Astrocyte (in vitro differentiated cells and primary cell): ENCODE measurements around the gene FAM110A. TPM values are rescaled to one million over a fixed set of nuclear protein-coding genes. Genes with fewer than 3 reads are reported as not detected.
A peak's percentile ranks its signal among the peaks of the same experiment; 100 is the strongest.

Source experiments
- DNase-seq: peaks from one replicate; pipeline ENCODE4 v3.0.0-alpha.2; 2010; ENCODE audit warnings: low read depth
- FAIRE-seq: peaks from 2 replicates; lab custom pipeline; 2011; peaks lifted over from hg19 to GRCh38; lab: Jason Lieb, UNC
- H2AFZ ChIP-seq: 2 replicates; pipeline ENCODE4 v1.6.0; 2012; ENCODE audit warnings: low read depth, low read length, inconsistent platforms
- H3K27ac ChIP-seq: 2 replicates; pipeline ENCODE4 v1.5.1; 2011; ENCODE audit warnings: low read depth, low read length, inconsistent platforms
- H3K27me3 ChIP-seq: 2 replicates; pipeline ENCODE4 v1.6.0; 2011; ENCODE audit warnings: low read length, inconsistent platforms; ENCODE audit not compliant: insufficient read depth
- H3K36me3 ChIP-seq: 2 replicates; pipeline ENCODE4 v1.5.1; 2011; ENCODE audit warnings: low read length, inconsistent platforms; ENCODE audit not compliant: insufficient read depth
- H3K4me1 ChIP-seq: 2 replicates; pipeline ENCODE4 v1.5.1; 2011; ENCODE audit warnings: low read length, inconsistent platforms; ENCODE audit not compliant: insufficient read depth
- H3K4me2 ChIP-seq: 2 replicates; pipeline ENCODE4 v1.6.0; 2012; ENCODE audit warnings: low read length, inconsistent platforms
- H3K4me3 ChIP-seq: 2 replicates; pipeline ENCODE4 v1.5.1; 2011; ENCODE audit warnings: low read depth, mild to moderate bottlenecking, low read length, inconsistent platforms; ENCODE audit not compliant: insufficient read depth
- H3K79me2 ChIP-seq: 2 replicates; pipeline ENCODE4 v1.6.0; 2012; ENCODE audit warnings: mild to moderate bottlenecking, low read length, inconsistent platforms; ENCODE audit not compliant: insufficient read depth
- H3K9ac ChIP-seq: 2 replicates; pipeline ENCODE4 v1.6.0; 2012; ENCODE audit warnings: mild to moderate bottlenecking, low read length, inconsistent platforms
- H3K9me3 ChIP-seq: 2 replicates; pipeline ENCODE4 v1.5.1; 2012; ENCODE audit warnings: low read depth, mild to moderate bottlenecking, low read length, inconsistent platforms; ENCODE audit not compliant: insufficient read depth
- H4K20me1 ChIP-seq: 2 replicates; pipeline ENCODE4 v1.6.0; 2012; ENCODE audit warnings: low read length, inconsistent platforms; ENCODE audit not compliant: insufficient read depth
- H3K27ac Mint-ChIP-seq: one replicate; pipeline ENCODE4 v1.8.0; 2021; ENCODE audit warnings: mild to moderate bottlenecking, mixed read lengths; ENCODE audit not compliant: unreplicated experiment
- H3K27me3 Mint-ChIP-seq: one replicate; pipeline ENCODE4 v1.8.0; 2021; ENCODE audit warnings: low read depth, mixed read lengths; ENCODE audit not compliant: unreplicated experiment
- H3K36me3 Mint-ChIP-seq: one replicate; pipeline ENCODE4 v1.8.0; 2021; ENCODE audit warnings: low read depth, mixed read lengths; ENCODE audit not compliant: unreplicated experiment
- H3K4me1 Mint-ChIP-seq: one replicate; pipeline ENCODE4 v1.8.0; 2021; ENCODE audit warnings: low read depth, mixed read lengths; ENCODE audit not compliant: unreplicated experiment
- H3K4me3 Mint-ChIP-seq: one replicate; pipeline ENCODE4 v1.8.0; 2021; ENCODE audit warnings: mild to moderate bottlenecking, moderate library complexity, mixed read lengths; ENCODE audit not compliant: unreplicated experiment
- H3K9me3 Mint-ChIP-seq: one replicate; pipeline ENCODE4 v1.8.0; 2021; ENCODE audit warnings: mild to moderate bottlenecking, mixed read lengths; ENCODE audit not compliant: unreplicated experiment
- EZH2 ChIP-seq: IDR thresholded peaks from 2 replicates; pipeline ENCODE4 v1.6.1; 2012; ENCODE audit warnings: mild to moderate bottlenecking, low read length, inconsistent platforms; ENCODE audit not compliant: insufficient read depth
- total RNA-seq: library from RNA; stranded (reverse); gene quantifications from 2 replicates; pipeline ENCODE4 v1.2.1, GENCODE V29; 2021
- TF ChIP-seq, protein P1 (sequence below): IDR thresholded peaks from 2 replicates; pipeline ENCODE4 v1.5.1; 2011; ENCODE audit warnings: low read depth, mild to moderate bottlenecking, inconsistent platforms, low read length, moderate library complexity; ENCODE audit not compliant: insufficient read depth

FAM110A gene
- total RNA-seq, 1 donor from 2014 or later = 1.4 TPM

DNA sequence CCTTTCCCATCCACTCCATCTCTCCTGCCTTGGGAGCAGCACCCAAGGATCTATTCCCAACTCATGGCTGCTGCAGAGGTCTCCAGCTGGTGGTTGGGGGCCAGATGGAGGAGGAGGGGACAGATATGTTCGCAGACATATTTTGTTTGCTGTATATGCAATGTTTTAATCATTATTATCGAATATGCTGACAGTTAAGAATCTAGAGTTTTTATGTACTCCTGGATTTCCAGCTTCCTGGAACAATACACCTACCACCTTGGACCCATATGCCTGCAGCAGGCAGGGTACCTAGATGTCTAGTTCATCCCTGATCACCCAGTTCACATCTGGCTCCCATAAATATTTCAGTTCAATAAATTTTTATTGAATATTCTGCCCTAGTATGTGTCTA, 9.0 kb downstream of the FAM110A start:
- H3K4me3 ChIP-seq = no peak overlapping the region
- no peak overlapping the region for H3K4me3 Mint-ChIP-seq
- FAIRE-seq = no peak
- H3K36me3 Mint-ChIP-seq = no peaks in the 10 kb centered on the region
- DNase-seq = no peak
- H3K4me2 ChIP-seq = no peak overlapping the region
- peaks cover 9% of the 10 kb centered on the region for H3K9me3 Mint-ChIP-seq
- peaks cover 17% of the 10 kb centered on the region for H4K20me1 ChIP-seq
- H3K27ac Mint-ChIP-seq = no peak overlapping the region
- TF ChIP-seq EZH2 = no peak
- TF ChIP-seq, protein P1, sequence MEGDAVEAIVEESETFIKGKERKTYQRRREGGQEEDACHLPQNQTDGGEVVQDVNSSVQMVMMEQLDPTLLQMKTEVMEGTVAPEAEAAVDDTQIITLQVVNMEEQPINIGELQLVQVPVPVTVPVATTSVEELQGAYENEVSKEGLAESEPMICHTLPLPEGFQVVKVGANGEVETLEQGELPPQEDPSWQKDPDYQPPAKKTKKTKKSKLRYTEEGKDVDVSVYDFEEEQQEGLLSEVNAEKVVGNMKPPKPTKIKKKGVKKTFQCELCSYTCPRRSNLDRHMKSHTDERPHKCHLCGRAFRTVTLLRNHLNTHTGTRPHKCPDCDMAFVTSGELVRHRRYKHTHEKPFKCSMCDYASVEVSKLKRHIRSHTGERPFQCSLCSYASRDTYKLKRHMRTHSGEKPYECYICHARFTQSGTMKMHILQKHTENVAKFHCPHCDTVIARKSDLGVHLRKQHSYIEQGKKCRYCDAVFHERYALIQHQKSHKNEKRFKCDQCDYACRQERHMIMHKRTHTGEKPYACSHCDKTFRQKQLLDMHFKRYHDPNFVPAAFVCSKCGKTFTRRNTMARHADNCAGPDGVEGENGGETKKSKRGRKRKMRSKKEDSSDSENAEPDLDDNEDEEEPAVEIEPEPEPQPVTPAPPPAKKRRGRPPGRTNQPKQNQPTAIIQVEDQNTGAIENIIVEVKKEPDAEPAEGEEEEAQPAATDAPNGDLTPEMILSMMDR = no peak
- H3K79me2 ChIP-seq = peaks cover 8% of the 10 kb centered on the region
- H3K27me3 Mint-ChIP-seq = peaks cover 59% of the 10 kb centered on the region
- no peaks in the 10 kb centered on the region for H3K27me3 ChIP-seq
- no peak overlapping the region for H3K9ac ChIP-seq
- H3K27ac ChIP-seq = no peak overlapping the region
- no peaks in the 10 kb centered on the region for H3K4me1 Mint-ChIP-seq
- no peak overlapping the region for H2AFZ ChIP-seq
- H3K4me1 ChIP-seq = peaks cover 5% of the 10 kb centered on the region
- no peaks in the 10 kb centered on the region for H3K9me3 ChIP-seq
- H3K36me3 ChIP-seq = no peaks in the 10 kb centered on the region

DNA sequence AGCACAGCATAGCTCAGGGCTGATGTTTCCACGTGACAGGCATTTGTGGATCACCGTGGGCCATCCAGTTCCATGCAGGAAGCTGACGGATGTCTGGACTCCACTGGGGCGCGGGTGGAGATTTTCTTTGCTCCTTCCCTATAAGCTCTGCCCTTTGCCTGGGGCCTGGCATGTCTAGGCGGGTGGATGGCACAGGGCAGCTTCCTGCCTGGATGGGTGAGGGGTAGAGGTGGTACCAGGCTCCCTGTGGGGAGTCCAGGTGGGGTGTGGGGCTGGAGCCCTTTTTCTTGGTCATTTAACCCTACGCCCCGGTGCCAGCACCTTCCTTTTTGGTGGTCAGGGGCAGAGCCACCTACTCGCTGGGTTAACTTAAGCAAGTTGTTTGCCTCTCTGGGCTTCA, 10.4 kb downstream of the FAM110A start:
- Mint-ChIP-seq H3K27ac (no peak overlapping the region), H3K36me3 (no peaks in the 10 kb centered on the region), H3K4me1 (no peaks in the 10 kb centered on the region), H3K9me3 (peaks cover 4% of the 10 kb centered on the region), H3K27me3 (peaks cover 60% of the 10 kb centered on the region), H3K4me3 (no peak overlapping the region)
- no peak for TF ChIP-seq EZH2
- TF ChIP-seq, protein P1 = no peak
- H3K27me3 ChIP-seq = no peaks in the 10 kb centered on the region
- peaks cover 5% of the 10 kb centered on the region for H3K4me1 ChIP-seq
- peaks cover 3% of the 10 kb centered on the region for H3K79me2 ChIP-seq
- DNase-seq (no peak), FAIRE-seq (no peak)
- no peak overlapping the region for H3K9ac ChIP-seq
- no peak overlapping the region for H3K4me3 ChIP-seq
- H3K27ac ChIP-seq = no peak overlapping the region
- H3K4me2 ChIP-seq = peak overlapping the region; percentile 90
- H4K20me1 ChIP-seq = peaks cover 16% of the 10 kb centered on the region
- H2AFZ ChIP-seq = no peak overlapping the region
- H3K9me3 ChIP-seq = no peaks in the 10 kb centered on the region
- no peaks in the 10 kb centered on the region for H3K36me3 ChIP-seq

DNA sequence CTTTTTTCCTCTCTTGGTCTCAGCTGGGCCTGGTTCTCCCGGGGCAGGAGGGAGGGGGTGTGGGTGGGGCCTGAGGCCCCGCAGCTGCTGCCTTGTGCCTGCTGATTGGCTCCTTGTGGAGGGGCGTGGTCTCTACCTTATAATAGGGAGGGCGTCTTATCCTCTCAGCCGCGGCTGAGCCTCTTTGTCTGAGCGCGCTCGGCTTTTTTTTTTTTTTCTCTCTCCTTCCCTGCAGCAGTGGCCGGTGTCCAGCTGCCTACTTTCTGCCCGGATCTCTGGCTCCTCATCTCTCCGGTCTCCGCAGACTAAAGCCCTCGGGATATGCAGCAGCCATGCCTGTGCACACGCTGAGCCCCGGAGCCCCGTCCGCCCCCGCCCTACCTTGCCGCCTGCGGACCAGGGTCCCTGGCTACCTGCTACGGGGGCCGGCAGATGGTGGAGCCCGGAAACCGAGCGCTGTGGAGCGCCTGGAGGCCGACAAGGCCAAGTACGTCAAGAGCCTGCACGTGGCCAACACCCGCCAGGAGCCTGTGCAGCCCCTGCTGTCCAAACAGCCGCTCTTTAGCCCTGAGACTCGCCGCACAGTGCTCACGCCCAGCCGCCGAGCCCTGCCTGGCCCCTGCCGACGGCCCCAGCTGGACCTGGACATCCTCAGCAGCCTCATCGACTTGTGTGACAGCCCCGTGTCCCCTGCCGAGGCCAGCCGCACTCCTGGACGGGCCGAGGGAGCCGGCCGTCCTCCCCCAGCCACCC, 11.1 kb downstream of the FAM110A start:
- H3K79me2 ChIP-seq = peaks cover 3% of the 10 kb centered on the region
- no peaks in the 10 kb centered on the region for H3K27me3 ChIP-seq
- H3K36me3 ChIP-seq = no peaks in the 10 kb centered on the region
- Mint-ChIP-seq H3K4me3 (peak overlapping the region; percentile 62), H3K36me3 (no peaks in the 10 kb centered on the region), H3K27ac (no peak overlapping the region), H3K4me1 (no peaks in the 10 kb centered on the region), H3K9me3 (no peaks in the 10 kb centered on the region), H3K27me3 (peaks cover 54% of the 10 kb centered on the region)
- TF ChIP-seq EZH2 = no peak
- TF ChIP-seq, protein P1 = no peak
- peaks cover 5% of the 10 kb centered on the region for H3K4me1 ChIP-seq
- H2AFZ ChIP-seq = peak overlapping the region; percentile 81
- DNase-seq = peak; percentile 81
- peak overlapping the region; percentile 60 for H3K4me3 ChIP-seq
- H3K9ac ChIP-seq = peak overlapping the region; percentile 58
- H3K9me3 ChIP-seq = no peaks in the 10 kb centered on the region
- FAIRE-seq = no peak
- H3K4me2 ChIP-seq = peak overlapping the region; percentile 90
- H4K20me1 ChIP-seq = peaks cover 13% of the 10 kb centered on the region
- no peak overlapping the region for H3K27ac ChIP-seq
